HepG2 (cell line): ENCODE results near the gene DST. TPM values are rescaled to one million over a fixed set of nuclear protein-coding genes. Genes with fewer than 3 reads are reported as not detected.

Experiments
- CENPX ChIP-seq: sonication (generic); formaldehyde crosslinking; IDR thresholded peaks from 2 replicates; pipeline ENCODE4 v1.9.0; 2021; ENCODE audit warnings: mild to moderate bottlenecking, missing genetic modification reagents, moderate library complexity
- DR1 ChIP-seq: sonication (generic); formaldehyde crosslinking; IDR thresholded peaks from 2 replicates; pipeline ENCODE4 v1.8.0; 2021; ENCODE audit warnings: mild to moderate bottlenecking, missing genetic modification reagents, inconsistent platforms
- GATAD2A ChIP-seq: IDR thresholded peaks from 2 replicates; pipeline ENCODE4 v1.6.1; 2016
- MXI1 ChIP-seq: IDR thresholded peaks from 3 replicates; pipeline ENCODE4 v1.6.1; 2012; ENCODE audit warnings: low read depth, low read length, inconsistent platforms, borderline replicate concordance
- TBX2 ChIP-seq: sonication (generic); formaldehyde crosslinking; IDR thresholded peaks from 2 replicates; pipeline ENCODE4 v1.5.0; 2020; ENCODE audit warnings: missing genetic modification reagents, mild to moderate bottlenecking, borderline replicate concordance
- ZNF75D ChIP-seq: sonication (generic); formaldehyde crosslinking; IDR thresholded peaks from 2 replicates; pipeline ENCODE4 v1.8.1; 2023; ENCODE audit warnings: missing genetic modification reagents, mild to moderate bottlenecking, borderline replicate concordance
- polyA plus RNA-seq, 8 experiments: library from polyadenylated mRNA; depleted of rRNA in 3 of 8; stranded (reverse) in 7 of 8; unstranded in 1 of 8; fragments of >200 nt; fragmentation: Illumina TruSeq in 4 of 8; extraction: Trizol in 4 of 8; gene quantifications; 2 replicates each; pipeline versions ENCODE4 v1.2.1 to v1.2.3, GENCODE V29; 2011 to 2016; ENCODE audit warnings: low read depth in 4 of 8, missing spikeins in 1 of 8, mixed read lengths in 1 of 8; ENCODE audit not compliant: insufficient read depth in 1 of 8
- total RNA-seq, 5 experiments: library from RNA; depleted of rRNA; stranded (reverse); fragments of >200 nt; fragmentation: Illumina TruSeq; extraction: Trizol; gene quantifications; 2 replicates each; pipeline ENCODE4 v1.2.3, GENCODE V29; 2016; ENCODE audit warnings: low read depth in 1 of 5
- TF ChIP-seq, protein P1 (sequence below): sonication (generic); formaldehyde crosslinking; IDR thresholded peaks from 2 replicates; pipeline ENCODE4 v1.9.0; 2021; ENCODE audit warnings: missing genetic modification reagents, borderline replicate concordance
- TF ChIP-seq, protein P2 (sequence below), 2 experiments: fragments of 450-650 bp in 1 of 2; sonication (generic) in 1 of 2; formaldehyde crosslinking in 1 of 2; IDR thresholded peaks; 2 replicates each; pipeline versions ENCODE4 v1.6.1 to v1.8.0; 2016 to 2022; ENCODE audit warnings: antibody characterized with exemption in 1 of 2, mild to moderate bottlenecking in 1 of 2, missing genetic modification reagents in 1 of 2
- TF ChIP-seq, protein P3 (sequence below): sonication (generic); formaldehyde crosslinking; IDR thresholded peaks from 2 replicates; pipeline ENCODE4 v1.4.0; 2020; ENCODE audit warnings: missing genetic modification reagents

DST gene
- total and polyA plus RNA-seq, 2 of the 13 experiments (the other 11 are each of a cell fraction or from before 2014, with no cell fraction given), result 64.4 to 89.0 TPM

DNA sequence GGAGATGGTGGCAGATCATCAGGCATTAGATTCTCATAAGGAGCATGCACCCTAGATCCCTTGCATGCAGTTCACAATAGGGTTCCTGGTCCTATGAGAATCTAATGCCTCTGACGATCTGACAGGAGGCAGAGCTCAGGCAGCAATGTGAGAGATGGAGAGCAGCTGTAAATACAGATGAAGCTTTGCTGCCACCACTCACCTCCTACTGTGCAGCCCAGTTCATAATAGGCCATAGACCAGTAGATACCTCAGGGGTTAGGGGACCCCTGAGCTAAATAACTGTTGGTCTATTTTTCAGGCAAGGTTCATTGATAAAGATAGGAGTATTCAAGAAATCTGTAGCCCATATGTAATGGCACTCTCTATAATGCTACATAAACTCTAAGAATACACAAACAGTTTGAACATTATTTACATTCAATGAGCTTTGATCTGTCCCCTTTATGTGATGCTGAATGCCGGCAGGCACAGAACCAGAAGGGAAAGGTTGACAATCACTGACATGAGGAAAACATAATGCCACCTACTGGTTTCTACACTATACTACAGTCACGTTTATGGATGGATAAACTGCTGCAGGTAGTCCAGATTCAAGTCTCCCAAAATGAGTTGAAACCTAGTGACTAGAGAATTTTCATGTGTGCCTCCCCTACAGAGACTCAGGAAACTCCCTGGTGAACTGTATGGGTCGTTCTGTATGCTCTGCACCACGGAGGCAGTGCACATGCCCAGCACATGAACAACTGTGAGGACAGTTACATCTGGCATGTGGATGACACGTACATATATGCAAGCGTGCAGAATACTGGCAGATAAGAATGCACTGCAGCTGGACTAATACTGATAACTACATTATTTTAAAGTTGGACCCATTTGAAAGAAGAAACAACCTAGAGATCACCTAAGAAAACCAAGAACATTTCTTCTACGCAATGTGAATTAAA lies 72.0 kb downstream of the DST start (continued):
- TF ChIP-seq DR1 (CRISPR knock-in tag) (no peak), ZNF75D (CRISPR knock-in tag) (no peak), CENPX (CRISPR knock-in tag) (no peak), MXI1 (no peak), TBX2 (CRISPR knock-in tag) (no peak), GATAD2A (CRISPR knock-in tag) (0 out of 2 replicates have a peak, but pooled peaks have one; percentile 21)
- TF ChIP-seq, protein P1, sequence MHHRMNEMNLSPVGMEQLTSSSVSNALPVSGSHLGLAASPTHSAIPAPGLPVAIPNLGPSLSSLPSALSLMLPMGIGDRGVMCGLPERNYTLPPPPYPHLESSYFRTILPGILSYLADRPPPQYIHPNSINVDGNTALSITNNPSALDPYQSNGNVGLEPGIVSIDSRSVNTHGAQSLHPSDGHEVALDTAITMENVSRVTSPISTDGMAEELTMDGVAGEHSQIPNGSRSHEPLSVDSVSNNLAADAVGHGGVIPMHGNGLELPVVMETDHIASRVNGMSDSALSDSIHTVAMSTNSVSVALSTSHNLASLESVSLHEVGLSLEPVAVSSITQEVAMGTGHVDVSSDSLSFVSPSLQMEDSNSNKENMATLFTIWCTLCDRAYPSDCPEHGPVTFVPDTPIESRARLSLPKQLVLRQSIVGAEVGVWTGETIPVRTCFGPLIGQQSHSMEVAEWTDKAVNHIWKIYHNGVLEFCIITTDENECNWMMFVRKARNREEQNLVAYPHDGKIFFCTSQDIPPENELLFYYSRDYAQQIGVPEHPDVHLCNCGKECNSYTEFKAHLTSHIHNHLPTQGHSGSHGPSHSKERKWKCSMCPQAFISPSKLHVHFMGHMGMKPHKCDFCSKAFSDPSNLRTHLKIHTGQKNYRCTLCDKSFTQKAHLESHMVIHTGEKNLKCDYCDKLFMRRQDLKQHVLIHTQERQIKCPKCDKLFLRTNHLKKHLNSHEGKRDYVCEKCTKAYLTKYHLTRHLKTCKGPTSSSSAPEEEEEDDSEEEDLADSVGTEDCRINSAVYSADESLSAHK (CRISPR knock-in tag), result no peak
- TF ChIP-seq, protein P2, sequence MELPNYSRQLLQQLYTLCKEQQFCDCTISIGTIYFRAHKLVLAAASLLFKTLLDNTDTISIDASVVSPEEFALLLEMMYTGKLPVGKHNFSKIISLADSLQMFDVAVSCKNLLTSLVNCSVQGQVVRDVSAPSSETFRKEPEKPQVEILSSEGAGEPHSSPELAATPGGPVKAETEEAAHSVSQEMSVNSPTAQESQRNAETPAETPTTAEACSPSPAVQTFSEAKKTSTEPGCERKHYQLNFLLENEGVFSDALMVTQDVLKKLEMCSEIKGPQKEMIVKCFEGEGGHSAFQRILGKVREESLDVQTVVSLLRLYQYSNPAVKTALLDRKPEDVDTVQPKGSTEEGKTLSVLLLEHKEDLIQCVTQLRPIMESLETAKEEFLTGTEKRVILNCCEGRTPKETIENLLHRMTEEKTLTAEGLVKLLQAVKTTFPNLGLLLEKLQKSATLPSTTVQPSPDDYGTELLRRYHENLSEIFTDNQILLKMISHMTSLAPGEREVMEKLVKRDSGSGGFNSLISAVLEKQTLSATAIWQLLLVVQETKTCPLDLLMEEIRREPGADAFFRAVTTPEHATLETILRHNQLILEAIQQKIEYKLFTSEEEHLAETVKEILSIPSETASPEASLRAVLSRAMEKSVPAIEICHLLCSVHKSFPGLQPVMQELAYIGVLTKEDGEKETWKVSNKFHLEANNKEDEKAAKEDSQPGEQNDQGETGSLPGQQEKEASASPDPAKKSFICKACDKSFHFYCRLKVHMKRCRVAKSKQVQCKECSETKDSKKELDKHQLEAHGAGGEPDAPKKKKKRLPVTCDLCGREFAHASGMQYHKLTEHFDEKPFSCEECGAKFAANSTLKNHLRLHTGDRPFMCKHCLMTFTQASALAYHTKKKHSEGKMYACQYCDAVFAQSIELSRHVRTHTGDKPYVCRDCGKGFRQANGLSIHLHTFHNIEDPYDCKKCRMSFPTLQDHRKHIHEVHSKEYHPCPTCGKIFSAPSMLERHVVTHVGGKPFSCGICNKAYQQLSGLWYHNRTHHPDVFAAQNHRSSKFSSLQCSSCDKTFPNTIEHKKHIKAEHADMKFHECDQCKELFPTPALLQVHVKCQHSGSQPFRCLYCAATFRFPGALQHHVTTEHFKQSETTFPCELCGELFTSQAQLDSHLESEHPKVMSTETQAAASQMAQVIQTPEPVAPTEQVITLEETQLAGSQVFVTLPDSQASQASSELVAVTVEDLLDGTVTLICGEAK (IDR thresholded peaks at IDR 0.05), result no peak
- TF ChIP-seq, protein P2 (CRISPR knock-in tag; IDR thresholded peaks at IDR 0.05), result no peak
- TF ChIP-seq, protein P3, sequence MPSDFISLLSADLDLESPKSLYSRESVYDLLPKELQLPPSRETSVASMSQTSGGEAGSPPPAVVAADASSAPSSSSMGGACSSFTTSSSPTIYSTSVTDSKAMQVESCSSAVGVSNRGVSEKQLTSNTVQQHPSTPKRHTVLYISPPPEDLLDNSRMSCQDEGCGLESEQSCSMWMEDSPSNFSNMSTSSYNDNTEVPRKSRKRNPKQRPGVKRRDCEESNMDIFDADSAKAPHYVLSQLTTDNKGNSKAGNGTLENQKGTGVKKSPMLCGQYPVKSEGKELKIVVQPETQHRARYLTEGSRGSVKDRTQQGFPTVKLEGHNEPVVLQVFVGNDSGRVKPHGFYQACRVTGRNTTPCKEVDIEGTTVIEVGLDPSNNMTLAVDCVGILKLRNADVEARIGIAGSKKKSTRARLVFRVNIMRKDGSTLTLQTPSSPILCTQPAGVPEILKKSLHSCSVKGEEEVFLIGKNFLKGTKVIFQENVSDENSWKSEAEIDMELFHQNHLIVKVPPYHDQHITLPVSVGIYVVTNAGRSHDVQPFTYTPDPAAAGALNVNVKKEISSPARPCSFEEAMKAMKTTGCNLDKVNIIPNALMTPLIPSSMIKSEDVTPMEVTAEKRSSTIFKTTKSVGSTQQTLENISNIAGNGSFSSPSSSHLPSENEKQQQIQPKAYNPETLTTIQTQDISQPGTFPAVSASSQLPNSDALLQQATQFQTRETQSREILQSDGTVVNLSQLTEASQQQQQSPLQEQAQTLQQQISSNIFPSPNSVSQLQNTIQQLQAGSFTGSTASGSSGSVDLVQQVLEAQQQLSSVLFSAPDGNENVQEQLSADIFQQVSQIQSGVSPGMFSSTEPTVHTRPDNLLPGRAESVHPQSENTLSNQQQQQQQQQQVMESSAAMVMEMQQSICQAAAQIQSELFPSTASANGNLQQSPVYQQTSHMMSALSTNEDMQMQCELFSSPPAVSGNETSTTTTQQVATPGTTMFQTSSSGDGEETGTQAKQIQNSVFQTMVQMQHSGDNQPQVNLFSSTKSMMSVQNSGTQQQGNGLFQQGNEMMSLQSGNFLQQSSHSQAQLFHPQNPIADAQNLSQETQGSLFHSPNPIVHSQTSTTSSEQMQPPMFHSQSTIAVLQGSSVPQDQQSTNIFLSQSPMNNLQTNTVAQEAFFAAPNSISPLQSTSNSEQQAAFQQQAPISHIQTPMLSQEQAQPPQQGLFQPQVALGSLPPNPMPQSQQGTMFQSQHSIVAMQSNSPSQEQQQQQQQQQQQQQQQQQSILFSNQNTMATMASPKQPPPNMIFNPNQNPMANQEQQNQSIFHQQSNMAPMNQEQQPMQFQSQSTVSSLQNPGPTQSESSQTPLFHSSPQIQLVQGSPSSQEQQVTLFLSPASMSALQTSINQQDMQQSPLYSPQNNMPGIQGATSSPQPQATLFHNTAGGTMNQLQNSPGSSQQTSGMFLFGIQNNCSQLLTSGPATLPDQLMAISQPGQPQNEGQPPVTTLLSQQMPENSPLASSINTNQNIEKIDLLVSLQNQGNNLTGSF (CRISPR knock-in tag), result no peak
